Mucosa of stomach (tissue), 1 donor: Measurements from ENCODE around the gene FRAS1.
"Not testable (repeated sequence)": the region's sequence is repeated elsewhere in the genome, so short reads cannot be mapped to it uniquely, and the experiment has no call there.

ENCODE experiments used
- H3K27me3 ChIP-seq: one replicate; pipeline ENCODE4 v1.7.0; 2013; ENCODE audit warnings: mild to moderate bottlenecking, low read length; ENCODE audit not compliant: control insufficient read depth, insufficient read depth
- H3K36me3 ChIP-seq: one replicate; pipeline ENCODE4 v1.7.0; 2013; ENCODE audit warnings: low read length; ENCODE audit not compliant: control insufficient read depth, insufficient read depth
- H3K4me1 ChIP-seq: one replicate; pipeline ENCODE4 v1.7.0; 2013; ENCODE audit warnings: mild to moderate bottlenecking, low read length; ENCODE audit not compliant: control insufficient read depth, insufficient read depth
- H3K4me3 ChIP-seq: one replicate; pipeline ENCODE4 v1.7.0; 2013; ENCODE audit warnings: low read length
- H3K9ac ChIP-seq: one replicate; pipeline ENCODE4 v1.7.0; 2013; ENCODE audit warnings: mild to moderate bottlenecking, low read length, moderate library complexity
- H3K9me3 ChIP-seq: one replicate; pipeline ENCODE4 v1.7.0; 2013; ENCODE audit warnings: mild to moderate bottlenecking, low read length, moderate library complexity; ENCODE audit not compliant: control insufficient read depth
- donor health status: Pancreatic carcinoma.

FRAS1 gene

GRCh38 chr4:78185117-78185516 lies 128.0 kb downstream of the FRAS1 start:
- no peak overlapping the region for H3K4me3 ChIP-seq
- H3K27me3 ChIP-seq = no peaks in the 10 kb centered on the region

GRCh38 chr4:78186597-78187543 lies 129.7 kb downstream of the FRAS1 start:
- Histone ChIP-seq H3K4me1 (no peaks in the 10 kb centered on the region), H3K4me3 (no peak overlapping the region), H3K9ac (no peak overlapping the region), H3K27me3 (no peaks in the 10 kb centered on the region), H3K36me3 (no peaks in the 10 kb centered on the region), H3K9me3 (no peaks in the 10 kb centered on the region)

More at GRCh38 chr4:78185117-78185516, 128.0 kb downstream of the FRAS1 start:
- Histone ChIP-seq H3K9ac (no peak overlapping the region), H3K9me3 (no peaks in the 10 kb centered on the region), H3K36me3 (no peaks in the 10 kb centered on the region), H3K4me1 (no peaks in the 10 kb centered on the region)

- Histone ChIP-seq H3K4me1 (no peaks in the 10 kb centered on the region), H3K9me3 (no peaks in the 10 kb centered on the region), H3K9ac (no peak overlapping the region), H3K27me3 (no peaks in the 10 kb centered on the region), H3K36me3 (no peaks in the 10 kb centered on the region), H3K4me3 (no peak overlapping the region)
Observed at GRCh38 chr4:78190068-78190467, 132.9 kb downstream of the FRAS1 start.

GRCh38 chr4:78190595-78190994 lies 133.5 kb downstream of the FRAS1 start:
- Histone ChIP-seq H3K4me3 (no peak overlapping the region), H3K27me3 (no peaks in the 10 kb centered on the region), H3K36me3 (no peaks in the 10 kb centered on the region), H3K4me1 (no peaks in the 10 kb centered on the region), H3K9ac (no peak overlapping the region), H3K9me3 (no peaks in the 10 kb centered on the region)

GRCh38 chr4:78197947-78198346 lies 140.8 kb downstream of the FRAS1 start:
- H3K4me1 ChIP-seq = no peaks in the 10 kb centered on the region
- no peaks in the 10 kb centered on the region for H3K9me3 ChIP-seq
- H3K9ac ChIP-seq = no peak overlapping the region
- H3K27me3 ChIP-seq = no peaks in the 10 kb centered on the region
- H3K36me3 ChIP-seq = no peaks in the 10 kb centered on the region
- H3K4me3 ChIP-seq = no peak overlapping the region

GRCh38 chr4:78199984-78200383 lies 142.9 kb downstream of the FRAS1 start:
- no peaks in the 10 kb centered on the region for H3K27me3 ChIP-seq
- H3K4me1 ChIP-seq = no peaks in the 10 kb centered on the region
- H3K4me3 ChIP-seq = no peak overlapping the region
- no peaks in the 10 kb centered on the region for H3K9me3 ChIP-seq
- H3K9ac ChIP-seq = no peak overlapping the region
- H3K36me3 ChIP-seq = no peaks in the 10 kb centered on the region

GRCh38 chr4:78200949-78201348 lies 143.8 kb downstream of the FRAS1 start:
- H3K36me3 ChIP-seq = no peaks in the 10 kb centered on the region
- H3K4me1 ChIP-seq = no peaks in the 10 kb centered on the region
- H3K9ac ChIP-seq = no peak overlapping the region
- H3K27me3 ChIP-seq = no peaks in the 10 kb centered on the region
- no peak overlapping the region for H3K4me3 ChIP-seq
- no peaks in the 10 kb centered on the region for H3K9me3 ChIP-seq

GRCh38 chr4:78204176-78204575 lies 147.1 kb downstream of the FRAS1 start:
- H3K36me3 ChIP-seq = no peaks in the 10 kb centered on the region
- no peaks in the 10 kb centered on the region for H3K27me3 ChIP-seq
- H3K4me3 ChIP-seq = no peak overlapping the region
- no peaks in the 10 kb centered on the region for H3K4me1 ChIP-seq
- no peak overlapping the region for H3K9ac ChIP-seq
- no peaks in the 10 kb centered on the region for H3K9me3 ChIP-seq

GRCh38 chr4:78205591-78205990 lies 148.5 kb downstream of the FRAS1 start:
- Histone ChIP-seq H3K27me3 (no peaks in the 10 kb centered on the region), H3K4me3 (no peak overlapping the region), H3K9ac (no peak overlapping the region), H3K36me3 (no peaks in the 10 kb centered on the region), H3K4me1 (peaks cover 8% of the 10 kb centered on the region), H3K9me3 (no peaks in the 10 kb centered on the region)

GRCh38 chr4:78207541-78207940 lies 150.4 kb downstream of the FRAS1 start:
- H3K36me3 ChIP-seq = no peaks in the 10 kb centered on the region
- H3K27me3 ChIP-seq = no peaks in the 10 kb centered on the region
- no peak overlapping the region for H3K4me3 ChIP-seq
- peaks cover 8% of the 10 kb centered on the region for H3K4me1 ChIP-seq
- no peaks in the 10 kb centered on the region for H3K9me3 ChIP-seq
- H3K9ac ChIP-seq = no peak overlapping the region

GRCh38 chr4:78207951-78208350 lies 150.8 kb downstream of the FRAS1 start:
- no peaks in the 10 kb centered on the region for H3K36me3 ChIP-seq
- H3K9me3 ChIP-seq = no peaks in the 10 kb centered on the region
- H3K27me3 ChIP-seq = no peaks in the 10 kb centered on the region
- H3K9ac ChIP-seq = no peak overlapping the region
- H3K4me3 ChIP-seq = no peak overlapping the region
- H3K4me1 ChIP-seq = peaks cover 8% of the 10 kb centered on the region

GRCh38 chr4:78208896-78209295 lies 151.8 kb downstream of the FRAS1 start:
- not testable (repeated sequence) for H3K4me3 ChIP-seq, H3K9ac ChIP-seq, H3K27me3 ChIP-seq, H3K4me1 ChIP-seq, H3K36me3 ChIP-seq, H3K9me3 ChIP-seq
